Esophagus squamous epithelium (tissue), 5 donors: Measurements from ENCODE around the gene OTOS. TPM values are rescaled to one million over a fixed set of nuclear protein-coding genes. Genes with fewer than 3 reads are reported as not detected.

ENCODE experiments used
- DNase-seq: peaks from one replicate; lab custom pipeline; 2025; lab: John Stamatoyannopoulos, UW
- H3K27ac ChIP-seq, 4 donors: fragments of 200-600 bp; sonication (generic); one replicate each; pipeline ENCODE4 v1.5.1; 2016 to 2019; ENCODE audit warnings: mild to moderate bottlenecking in 1 of 4
- H3K27me3 ChIP-seq, 4 donors: fragments of 200-600 bp; sonication (generic); 1 replicate in 3 of 4; 2 replicates in 1 of 4; pipeline versions ENCODE4 v1.5.1 to v1.6.0; 2017 to 2021; ENCODE audit warnings: antibody characterized with exemption in 1 of 4
- H3K36me3 ChIP-seq, 3 donors: fragments of 200-600 bp; sonication (generic); one replicate each; pipeline ENCODE4 v1.5.1; 2016 to 2019
- H3K4me1 ChIP-seq, 3 donors: fragments of 200-600 bp; sonication (generic); one replicate each; pipeline ENCODE4 v1.5.1; 2017 to 2019
- H3K4me3 ChIP-seq, 4 donors: fragments of 200-600 bp; sonication (generic); 1 replicate in 3 of 4; 2 replicates in 1 of 4; pipeline ENCODE4 v1.5.1; 2016 to 2019; ENCODE audit warnings: mild to moderate bottlenecking in 2 of 4, moderate library complexity in 1 of 4
- H3K9me3 ChIP-seq, 3 donors: fragments of 200-600 bp; sonication (generic); one replicate each; pipeline ENCODE4 v1.5.1; 2016 to 2019
- POLR2A ChIP-seq, 4 donors: fragments of 450-650 bp; IDR thresholded peaks; one replicate each; pipeline ENCODE4 v1.6.1; 2017; ENCODE audit warnings: antibody characterized with exemption in 4 of 4, mild to moderate bottlenecking in 4 of 4, moderate library complexity in 3 of 4
- WGBS, 2 donors: methylation state at CpG; one replicate each; pipeline ENCODE4 v1.1.5; 2018; 5-methylcytosine and 5-hydroxymethylcytosine counted together
- intact Hi-C: fragments of 100-400 bp; cut with DNase I; formaldehyde crosslinking; loops from one replicate; pipeline ENCODE4 v1.15.0; 2022
- total RNA-seq, 4 donors: library from RNA; depleted of rRNA; stranded (reverse); fragments of >200 nt; gene quantifications; one replicate each; pipeline ENCODE4 v1.1.0, GENCODE V29; 2016
- TF ChIP-seq, protein P1 (sequence below), 6 experiments: fragments of 450-650 bp in 4 of 6; fragments of 200-600 bp in 2 of 6; sonication (generic) in 2 of 6; IDR thresholded peaks; one replicate each; pipeline ENCODE4 v1.5.1; 2016 to 2019; ENCODE audit warnings: antibody characterized with exemption in 6 of 6, mild to moderate bottlenecking in 4 of 6, moderate library complexity in 4 of 6
- donor health status: DM: yes; HTN: yes; CAD: no.

Gene OTOS
- total RNA-seq, 4 donors from 2014 or later: not detected

DNA sequence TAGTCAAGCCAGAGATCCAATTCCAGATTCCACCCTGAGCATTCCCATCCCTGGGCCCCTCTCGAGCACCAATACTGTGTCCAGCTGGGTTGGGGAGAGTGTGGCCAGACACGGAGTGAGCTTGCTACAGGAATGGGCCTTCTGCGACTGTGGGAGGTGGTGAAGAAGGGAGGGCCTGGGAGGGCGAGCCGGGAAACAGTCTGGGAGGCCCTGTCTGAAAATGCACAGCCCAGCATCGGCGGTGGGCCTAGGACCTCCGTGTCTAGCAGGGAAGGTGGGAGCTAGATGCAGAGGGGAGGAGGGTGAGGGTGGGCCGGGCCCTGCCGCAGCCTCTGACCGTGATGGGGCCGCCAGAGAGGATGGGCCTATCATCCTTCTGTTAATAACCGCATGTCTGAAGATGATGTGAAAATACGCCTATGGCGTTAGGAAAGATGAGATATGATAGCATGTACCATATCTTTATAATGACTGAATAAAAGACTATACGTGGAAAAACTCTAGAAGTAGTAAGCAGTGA lies 1.9 kb upstream of the OTOS start:
- intact Hi-C loops: loop anchor here (5.0 kb wide), 1 partner anchor 80 kb away; no protein-coding TSS in a partner anchor
- H3K36me3 ChIP-seq: no peaks in the 10 kb centered on the region
- DNase-seq: no peak
- no peak for TF ChIP-seq POLR2A (IDR thresholded peaks at IDR 0.05)
- TF ChIP-seq, protein P1, sequence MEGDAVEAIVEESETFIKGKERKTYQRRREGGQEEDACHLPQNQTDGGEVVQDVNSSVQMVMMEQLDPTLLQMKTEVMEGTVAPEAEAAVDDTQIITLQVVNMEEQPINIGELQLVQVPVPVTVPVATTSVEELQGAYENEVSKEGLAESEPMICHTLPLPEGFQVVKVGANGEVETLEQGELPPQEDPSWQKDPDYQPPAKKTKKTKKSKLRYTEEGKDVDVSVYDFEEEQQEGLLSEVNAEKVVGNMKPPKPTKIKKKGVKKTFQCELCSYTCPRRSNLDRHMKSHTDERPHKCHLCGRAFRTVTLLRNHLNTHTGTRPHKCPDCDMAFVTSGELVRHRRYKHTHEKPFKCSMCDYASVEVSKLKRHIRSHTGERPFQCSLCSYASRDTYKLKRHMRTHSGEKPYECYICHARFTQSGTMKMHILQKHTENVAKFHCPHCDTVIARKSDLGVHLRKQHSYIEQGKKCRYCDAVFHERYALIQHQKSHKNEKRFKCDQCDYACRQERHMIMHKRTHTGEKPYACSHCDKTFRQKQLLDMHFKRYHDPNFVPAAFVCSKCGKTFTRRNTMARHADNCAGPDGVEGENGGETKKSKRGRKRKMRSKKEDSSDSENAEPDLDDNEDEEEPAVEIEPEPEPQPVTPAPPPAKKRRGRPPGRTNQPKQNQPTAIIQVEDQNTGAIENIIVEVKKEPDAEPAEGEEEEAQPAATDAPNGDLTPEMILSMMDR (IDR thresholded peaks at IDR 0.05): no peak
- WGBS, 2 donors: 83 to 91% methylated on average over 8 to 11 of the region's 16 CpGs
- peaks cover 0 to 6% (median 0%) of the 10 kb centered on the region in 3 donors for H3K4me1 ChIP-seq
- peaks cover 0 to 43% (median 0%) of the 10 kb centered on the region in 4 donors for H3K27me3 ChIP-seq
- no peaks in the 10 kb centered on the region for H3K9me3 ChIP-seq
- no peak overlapping the region for H3K27ac ChIP-seq
- no peak overlapping the region for H3K4me3 ChIP-seq

DNA sequence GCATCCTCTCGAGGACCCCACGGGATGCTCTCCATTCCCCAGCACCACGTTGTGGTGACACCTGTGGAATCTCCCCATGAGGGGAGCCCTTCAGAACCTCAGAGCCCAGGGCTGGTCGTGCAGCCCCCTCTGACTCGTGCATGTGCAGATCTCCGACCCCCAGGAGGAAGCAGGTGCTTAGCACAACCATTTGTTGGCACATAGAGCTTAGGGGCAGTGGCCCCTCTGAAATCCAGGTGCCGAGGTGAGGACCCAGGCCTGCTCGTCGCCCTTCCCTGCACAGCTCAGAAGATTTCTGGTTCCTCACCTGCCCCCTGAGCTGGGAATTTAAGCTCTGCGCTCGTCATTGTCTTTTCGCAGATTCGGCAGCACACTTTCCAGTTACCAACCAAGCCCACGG lies 1.3 kb upstream of the OTOS start:
- DNase-seq: no peak
- 73 to 91% methylated on average over 8 to 14 of the region's 14 CpGs for WGBS, 2 donors
- Histone ChIP-seq H3K9me3 (no peaks in the 10 kb centered on the region), H3K4me3 (no peak overlapping the region), H3K4me1 (peaks cover 0 to 11% (median 3%) of the 10 kb centered on the region in 3 donors), H3K27ac (no peak overlapping the region), H3K36me3 (no peaks in the 10 kb centered on the region), H3K27me3 (peaks cover 0 to 43% (median 0%) of the 10 kb centered on the region in 4 donors)
- intact Hi-C loops: loop anchor here (5.0 kb wide), 1 partner anchor 79 kb away; no protein-coding TSS in a partner anchor
- TF ChIP-seq POLR2A (IDR thresholded peaks at IDR 0.05): no peak
- TF ChIP-seq, protein P1 (IDR thresholded peaks at IDR 0.05): no peak

DNA sequence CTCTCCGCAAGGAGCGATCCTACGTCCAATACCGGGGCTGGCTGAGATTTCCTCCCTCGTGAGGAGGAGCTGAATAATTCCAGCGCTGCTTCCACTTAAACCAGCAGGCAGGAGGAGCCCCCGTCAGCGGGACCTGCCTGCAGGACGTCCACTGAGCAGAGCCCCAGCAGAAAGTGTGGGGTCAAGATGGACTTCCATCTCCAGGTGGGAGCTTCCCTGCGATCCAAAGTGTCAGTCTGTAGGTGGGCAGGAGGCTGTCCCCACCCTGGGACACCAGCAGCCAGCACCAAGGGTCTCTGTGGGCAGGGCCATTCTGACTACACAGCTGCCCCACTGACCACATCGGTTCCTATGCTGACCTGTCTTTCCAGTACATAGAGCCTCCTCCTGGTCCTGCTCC lies 462 bp upstream of the OTOS start:
- Histone ChIP-seq H3K36me3 (no peaks in the 10 kb centered on the region), H3K4me3 (no peak overlapping the region), H3K27me3 (peaks cover 0 to 36% (median 0%) of the 10 kb centered on the region in 4 donors), H3K9me3 (no peaks in the 10 kb centered on the region), H3K4me1 (peaks cover 0 to 15% (median 7%) of the 10 kb centered on the region in 3 donors), H3K27ac (no peak overlapping the region)
- intact Hi-C loops: loop anchor here (5.0 kb wide), 1 partner anchor 79 kb away; no protein-coding TSS in a partner anchor
- DNase-seq: no peak
- TF ChIP-seq POLR2A (IDR thresholded peaks at IDR 0.05): no peak
- TF ChIP-seq, protein P1 (IDR thresholded peaks at IDR 0.05): no peak
- WGBS, 2 donors: 81 to 87% methylated on average over 3 to 4 of the region's 11 CpGs

DNA sequence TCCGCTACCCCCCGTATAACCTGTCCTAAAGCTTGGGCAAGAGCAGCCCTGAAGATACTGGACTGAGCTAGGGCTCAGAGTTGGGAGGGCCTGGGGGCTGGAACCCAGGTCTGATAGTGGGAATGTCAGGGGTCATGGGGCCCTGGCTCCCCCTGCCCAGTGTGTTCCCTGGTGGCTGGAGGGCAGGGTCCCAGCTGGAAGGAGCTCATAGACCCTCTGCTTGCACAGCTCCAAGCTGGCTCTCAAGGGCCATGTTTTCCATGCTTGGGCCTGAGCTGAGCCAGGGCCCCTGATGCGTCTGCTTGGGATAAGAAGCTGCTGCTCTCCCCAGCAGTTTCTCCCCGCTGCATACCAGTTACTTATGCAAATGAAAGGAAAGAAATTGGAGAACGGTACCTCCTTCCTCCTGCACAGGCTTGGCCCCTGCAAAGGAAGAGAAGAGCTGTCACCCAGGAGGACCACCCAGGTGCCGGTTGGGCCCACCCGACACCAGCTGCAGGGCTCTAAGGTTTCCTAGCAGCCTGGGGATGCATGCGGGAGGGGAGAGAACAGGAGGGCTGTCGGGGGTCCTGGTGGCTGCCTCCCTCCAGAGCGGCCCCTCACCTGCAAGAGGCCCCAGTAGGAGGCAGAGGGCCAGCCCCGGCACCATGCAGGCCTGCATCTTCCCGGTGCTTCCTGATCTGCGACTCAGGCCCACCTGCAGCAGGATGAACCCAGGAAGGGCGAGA lies 628 bp downstream of the OTOS start:
- WGBS, 2 donors: 26 to 76% methylated on average over 5 to 8 of the region's 14 CpGs

More for the DNA sequence above, 628 bp downstream of the OTOS start:
- Histone ChIP-seq H3K27me3 (peaks cover 0 to 26% (median 0%) of the 10 kb centered on the region in 4 donors), H3K4me3 (no peak overlapping the region), H3K36me3 (no peaks in the 10 kb centered on the region), H3K4me1 (peaks cover 6 to 24% (median 15%) of the 10 kb centered on the region in 3 donors), H3K27ac (no peak overlapping the region), H3K9me3 (no peaks in the 10 kb centered on the region)
- TF ChIP-seq, protein P1 (IDR thresholded peaks at IDR 0.05): no peak
- TF ChIP-seq POLR2A (IDR thresholded peaks at IDR 0.05): no peak
- no peak for DNase-seq
- intact Hi-C loops: loop anchor here (5.0 kb wide), 1 partner anchor 78 kb away; no protein-coding TSS in a partner anchor
